Neural crest cell (in vitro differentiated cells): ENCODE measurements around the gene ZNF77. TPM values are rescaled to one million over a fixed set of nuclear protein-coding genes. Genes with fewer than 3 reads are reported as not detected.

ENCODE experiments used
- DNase-seq: peaks from one replicate; pipeline ENCODE4 v3.0.0; 2021; ENCODE audit warnings: low read depth, mixed read lengths, low spot score
- H3K27ac Mint-ChIP-seq: one replicate; pipeline ENCODE4 v1.8.0; 2021; ENCODE audit warnings: mild to moderate bottlenecking, mixed read lengths; ENCODE audit not compliant: unreplicated experiment
- H3K27me3 Mint-ChIP-seq: 2 replicates; pipeline ENCODE4 v1.8.0; 2021; ENCODE audit warnings: low read depth, mild to moderate bottlenecking, mixed read lengths
- H3K36me3 Mint-ChIP-seq: 2 replicates; pipeline ENCODE4 v1.8.0; 2021; ENCODE audit warnings: low read depth, mild to moderate bottlenecking, mixed read lengths
- H3K4me1 Mint-ChIP-seq: 2 replicates; pipeline ENCODE4 v1.8.0; 2021; ENCODE audit warnings: mixed read lengths
- H3K4me3 Mint-ChIP-seq: one replicate; pipeline ENCODE4 v1.8.0; 2021; ENCODE audit warnings: mild to moderate bottlenecking, mixed read lengths
- H3K9me3 Mint-ChIP-seq: 2 replicates; pipeline ENCODE4 v1.8.0; 2021; ENCODE audit warnings: mixed read lengths
- total RNA-seq: library from RNA; stranded (reverse); gene quantifications from 2 replicates; pipeline ENCODE4 v1.2.1, GENCODE V29; 2021
- TF ChIP-seq, protein P1 (sequence below): fragments of 200-600 bp; sonication (generic); conservative IDR thresholded peaks from 2 replicates; pipeline ENCODE4 v1.5.0; 2021; ENCODE audit warnings: antibody characterized with exemption, mild to moderate bottlenecking

The ZNF77 gene
- total RNA-seq, 1 donor from 2014 or later, result 7.8 TPM

DNA sequence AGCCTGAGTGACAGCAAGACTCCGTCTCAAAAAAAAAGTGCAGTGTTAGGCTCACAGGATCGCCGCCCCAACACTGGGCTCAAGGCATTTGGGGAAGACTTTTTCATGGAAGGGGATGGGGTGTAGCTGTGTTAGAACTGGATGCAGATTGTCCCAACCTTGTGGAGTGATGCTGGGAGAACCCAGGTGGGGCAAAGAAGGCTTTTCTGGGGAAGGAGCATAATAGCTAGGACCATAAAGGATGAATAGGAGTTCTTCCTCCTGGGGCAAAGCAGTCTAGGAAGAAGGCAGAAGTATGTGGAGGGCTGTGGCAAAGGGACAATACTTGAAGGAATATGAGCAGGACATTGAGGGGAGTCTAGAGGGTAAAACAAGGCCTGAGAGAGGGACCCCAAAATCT lies 43.8 kb upstream of the ZNF77 start:
- Mint-ChIP-seq H3K27me3 (peaks cover 57% of the 10 kb centered on the region), H3K4me3 (peak overlapping the region; percentile 29), H3K4me1 (peaks cover 20% of the 10 kb centered on the region), H3K36me3 (no peaks in the 10 kb centered on the region), H3K27ac (no peak overlapping the region), H3K9me3 (no peaks in the 10 kb centered on the region)
- DNase-seq, result no peak
- TF ChIP-seq, protein P1, sequence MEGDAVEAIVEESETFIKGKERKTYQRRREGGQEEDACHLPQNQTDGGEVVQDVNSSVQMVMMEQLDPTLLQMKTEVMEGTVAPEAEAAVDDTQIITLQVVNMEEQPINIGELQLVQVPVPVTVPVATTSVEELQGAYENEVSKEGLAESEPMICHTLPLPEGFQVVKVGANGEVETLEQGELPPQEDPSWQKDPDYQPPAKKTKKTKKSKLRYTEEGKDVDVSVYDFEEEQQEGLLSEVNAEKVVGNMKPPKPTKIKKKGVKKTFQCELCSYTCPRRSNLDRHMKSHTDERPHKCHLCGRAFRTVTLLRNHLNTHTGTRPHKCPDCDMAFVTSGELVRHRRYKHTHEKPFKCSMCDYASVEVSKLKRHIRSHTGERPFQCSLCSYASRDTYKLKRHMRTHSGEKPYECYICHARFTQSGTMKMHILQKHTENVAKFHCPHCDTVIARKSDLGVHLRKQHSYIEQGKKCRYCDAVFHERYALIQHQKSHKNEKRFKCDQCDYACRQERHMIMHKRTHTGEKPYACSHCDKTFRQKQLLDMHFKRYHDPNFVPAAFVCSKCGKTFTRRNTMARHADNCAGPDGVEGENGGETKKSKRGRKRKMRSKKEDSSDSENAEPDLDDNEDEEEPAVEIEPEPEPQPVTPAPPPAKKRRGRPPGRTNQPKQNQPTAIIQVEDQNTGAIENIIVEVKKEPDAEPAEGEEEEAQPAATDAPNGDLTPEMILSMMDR, result no peak

DNA sequence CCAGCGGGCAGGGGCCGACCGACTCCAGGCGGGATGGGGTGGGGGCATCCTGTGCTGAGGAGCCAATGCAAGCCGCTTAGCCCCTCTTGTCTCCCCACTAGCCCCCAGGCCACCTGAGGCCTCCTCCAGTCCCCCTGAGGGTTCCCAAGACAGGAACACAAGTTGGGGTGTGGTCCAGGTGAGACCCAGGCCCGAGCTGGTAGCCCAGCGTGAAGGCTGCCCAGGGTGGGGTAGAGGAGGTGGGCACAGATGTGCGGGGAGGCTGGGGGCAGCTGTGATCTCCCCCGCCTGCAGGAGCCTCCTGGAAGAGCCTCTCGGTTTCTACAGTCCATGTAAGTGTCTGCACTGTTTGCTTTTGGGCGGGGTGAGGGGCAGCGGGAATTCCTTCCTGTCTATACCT lies 43.0 kb upstream of the ZNF77 start:
- Mint-ChIP-seq H3K9me3 (no peaks in the 10 kb centered on the region), H3K4me1 (peaks cover 27% of the 10 kb centered on the region), H3K27me3 (peaks cover 59% of the 10 kb centered on the region), H3K36me3 (no peaks in the 10 kb centered on the region), H3K4me3 (no peak overlapping the region), H3K27ac (no peak overlapping the region)
- DNase-seq, result no peak
- TF ChIP-seq, protein P1, result no peak

DNA sequence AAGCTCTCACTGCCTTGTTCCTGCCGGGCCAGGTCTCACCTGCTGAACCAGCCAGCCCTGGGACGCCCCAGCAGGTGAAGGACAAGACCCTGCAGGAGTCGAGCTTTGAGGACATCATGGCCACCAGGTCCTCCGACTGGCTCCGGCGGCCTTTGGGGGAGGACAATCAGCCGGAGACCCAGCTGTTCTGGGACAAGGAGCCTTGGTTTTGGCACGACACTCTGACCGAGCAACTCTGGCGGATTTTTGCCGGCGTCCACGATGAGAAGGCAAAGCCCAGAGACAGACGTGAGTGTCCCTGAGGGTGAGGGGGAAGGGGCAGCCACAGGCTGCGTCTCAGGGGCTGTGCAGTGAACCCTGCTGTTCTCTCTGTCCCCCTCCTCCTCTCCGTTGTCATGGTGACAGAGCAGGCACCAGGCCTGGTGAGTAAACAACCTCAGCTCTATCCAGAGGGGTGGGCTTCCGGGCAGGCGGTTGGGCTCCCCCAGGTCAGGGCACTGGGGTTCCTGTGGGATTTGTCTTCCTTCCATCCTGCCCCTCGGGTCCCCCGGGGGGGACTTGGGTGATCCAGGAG lies 42.3 kb upstream of the ZNF77 start:
- Mint-ChIP-seq H3K9me3 (no peaks in the 10 kb centered on the region), H3K27ac (peak overlapping the region; percentile 92), H3K27me3 (peaks cover 63% of the 10 kb centered on the region), H3K36me3 (no peaks in the 10 kb centered on the region), H3K4me3 (peak overlapping the region; percentile 76), H3K4me1 (peaks cover 27% of the 10 kb centered on the region)
- DNase-seq, result peak; percentile 69
- TF ChIP-seq, protein P1, result no peak

DNA sequence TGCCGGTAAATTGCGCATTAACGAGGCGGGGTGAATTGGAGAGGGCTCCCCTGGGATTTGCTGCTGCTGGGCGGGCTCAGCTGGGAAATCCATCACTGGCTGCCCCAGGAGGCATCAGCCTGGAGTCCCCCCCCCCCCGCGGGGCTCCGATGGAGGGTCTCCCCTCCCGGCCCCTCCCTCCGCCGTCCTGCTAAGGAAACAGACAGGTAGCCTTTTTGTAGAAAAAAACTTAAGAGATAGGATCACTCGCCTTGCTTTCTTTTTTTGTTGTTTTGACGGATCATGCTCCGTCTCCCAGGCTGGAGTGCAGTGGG lies 39.4 kb upstream of the ZNF77 start:
- TF ChIP-seq, protein P1, result no peak
- no peaks in the 10 kb centered on the region for H3K9me3 Mint-ChIP-seq
- H3K27me3 Mint-ChIP-seq, result peaks cover 80% of the 10 kb centered on the region
- H3K36me3 Mint-ChIP-seq, result no peaks in the 10 kb centered on the region
- DNase-seq, result no peak
- no peak overlapping the region for H3K27ac Mint-ChIP-seq
- peak overlapping the region; percentile 65 for H3K4me3 Mint-ChIP-seq
- peaks cover 33% of the 10 kb centered on the region for H3K4me1 Mint-ChIP-seq

DNA sequence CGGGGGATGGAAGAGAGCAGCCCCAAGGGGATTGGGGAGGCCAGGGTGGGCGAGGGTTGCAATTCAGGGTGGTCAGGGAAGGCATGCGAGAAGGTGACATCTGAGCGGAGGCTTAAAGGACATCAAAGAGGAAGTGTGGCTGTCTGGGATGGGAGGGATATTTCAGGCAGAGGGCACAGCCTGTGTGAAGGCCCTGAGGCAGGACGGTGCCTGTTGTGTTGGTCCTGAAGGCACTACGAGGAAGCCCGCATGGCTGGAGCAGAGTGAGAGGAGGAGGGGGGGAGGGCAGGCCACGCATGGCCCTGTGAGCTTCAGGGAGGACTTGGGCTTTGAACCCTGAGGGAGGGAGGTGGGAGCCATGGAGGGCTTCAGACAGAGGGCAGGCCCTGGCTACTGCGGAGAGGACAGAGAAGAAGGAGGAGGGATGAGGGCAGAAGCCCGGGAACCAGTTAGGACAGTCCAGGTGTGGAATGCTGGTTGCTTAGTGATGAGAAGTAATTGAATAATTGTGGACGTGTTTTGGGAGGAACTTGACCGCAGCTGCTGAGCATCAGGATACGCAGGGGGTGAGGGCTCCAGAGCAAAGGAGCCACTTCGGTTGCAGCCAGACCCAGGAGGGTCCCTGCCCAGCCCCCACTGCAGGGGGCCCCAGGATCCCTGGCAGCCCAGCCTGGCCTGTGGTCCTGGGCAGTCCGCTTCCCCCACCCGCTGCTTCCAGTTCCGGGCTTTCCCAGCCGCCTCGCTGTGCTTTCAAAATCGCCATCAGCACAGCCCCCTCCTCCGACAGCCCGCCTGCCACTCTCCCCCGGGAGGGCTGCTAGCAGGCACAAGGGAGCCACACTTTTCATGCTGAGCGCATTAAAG lies 38.8 kb upstream of the ZNF77 start:
- DNase-seq, result peak; percentile 56
- Mint-ChIP-seq H3K9me3 (no peaks in the 10 kb centered on the region), H3K27ac (no peak overlapping the region), H3K27me3 (peaks cover 80% of the 10 kb centered on the region), H3K4me1 (peaks cover 33% of the 10 kb centered on the region), H3K36me3 (no peaks in the 10 kb centered on the region), H3K4me3 (peak overlapping the region; percentile 65)
- TF ChIP-seq, protein P1, result no peak
